KG1 (cell line): Measurements from ENCODE around the gene C7orf57.

ENCODE experiments used
- DNase-seq: peaks from one replicate; lab custom pipeline; 2025; lab: John Stamatoyannopoulos, UW

Gene C7orf57

DNA sequence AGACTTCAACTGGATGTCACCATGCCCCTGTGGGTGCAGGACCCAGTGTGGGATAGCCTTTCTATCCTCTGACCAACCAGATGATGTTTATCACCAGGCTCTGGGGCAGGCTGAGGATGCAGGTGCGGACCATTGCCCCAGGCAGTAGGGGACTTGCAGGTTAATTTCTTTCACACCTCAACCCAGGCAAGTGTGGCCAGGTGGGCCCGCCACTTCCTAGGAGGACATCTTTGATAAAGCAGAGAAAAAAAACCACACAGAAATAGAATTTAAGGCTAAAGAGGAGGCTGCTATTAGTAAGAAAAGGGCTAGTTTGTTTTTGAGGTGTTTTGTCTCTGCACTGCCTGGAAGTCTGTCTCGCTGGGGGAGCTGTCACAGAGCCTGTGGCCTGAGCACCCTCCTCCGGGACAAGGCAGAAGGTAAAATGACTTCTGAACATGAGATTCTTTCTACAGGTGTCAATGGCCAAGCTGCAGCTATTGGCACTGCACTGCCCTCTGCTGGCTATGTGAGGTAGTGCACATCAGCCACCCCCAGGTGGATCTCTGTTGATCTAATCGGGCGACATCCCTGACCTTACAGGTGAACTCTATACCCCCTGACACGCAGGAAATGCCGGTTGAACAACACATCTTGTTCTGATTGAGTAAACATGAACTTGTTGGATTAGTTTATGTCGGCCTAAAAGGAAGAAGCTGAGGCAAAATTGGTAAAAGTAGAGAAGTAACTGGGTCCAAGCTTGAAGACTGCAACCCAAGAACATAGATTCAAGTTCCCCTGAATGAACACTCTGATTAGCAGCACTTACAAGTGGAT is 74.7 kb downstream of the C7orf57 start:
- peak; percentile 60 for DNase-seq

DNA sequence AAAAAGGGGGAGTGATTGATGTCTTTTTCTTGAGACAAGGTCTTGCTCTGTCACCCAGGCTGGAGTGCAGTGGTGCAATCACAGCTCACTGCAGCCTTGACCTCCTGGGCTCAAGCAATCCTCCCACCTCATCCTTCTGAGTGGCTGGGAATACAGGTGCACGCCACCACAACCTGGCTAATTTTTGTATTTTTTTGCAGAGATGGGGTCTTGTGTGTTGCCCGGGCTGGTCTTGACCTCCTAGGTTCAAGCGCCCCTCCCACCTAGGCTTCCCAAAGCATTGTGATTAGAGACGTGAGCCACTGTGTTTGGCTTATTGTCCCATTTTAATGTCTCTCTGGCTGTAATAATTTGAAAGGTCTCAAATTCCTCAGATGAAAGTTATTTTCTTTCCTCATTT is 75.5 kb downstream of the C7orf57 start:
- DNase-seq = no peak
